ENCODE measurements around the gene MTUS2. TPM values are rescaled to one million over a fixed set of nuclear protein-coding genes. Genes with fewer than 3 reads are reported as not detected.

The MTUS2 gene
- total RNA-seq, 1 experiment from 2014 or later = 0.35 TPM

- H3K23ac ChIP-seq (ENCODE audit: insufficient read length, low read depth, low read length) = no peak overlapping the region
- no peak overlapping the region for H3K18ac ChIP-seq (ENCODE audit: insufficient read length, low read depth, low read length)
- no peak overlapping the region; the same call in 1 of the 2 replicates for H3K14ac ChIP-seq (ENCODE audit: insufficient read depth, low read length)
- H3T11ph ChIP-seq (ENCODE audit: low read length) = no peak overlapping the region
- no peak overlapping the region for H2BK5ac ChIP-seq (ENCODE audit: insufficient read length, low read length)
- H3K79me1 ChIP-seq (ENCODE audit: insufficient read depth, low read depth, low read length, poor library complexity, severe bottlenecking) = no peaks in the 10 kb centered on the region
- H2BK12ac ChIP-seq (ENCODE audit: insufficient read length, low read depth, low read length) = no peak overlapping the region
- H4K91ac ChIP-seq (ENCODE audit: insufficient read length, low read depth, low read length) = no peak overlapping the region
- no peak overlapping the region for H2BK20ac ChIP-seq (ENCODE audit: low read depth, low read length, poor library complexity, severe bottlenecking)
- no peak for TF ChIP-seq CTCF (conservative IDR thresholded peaks at IDR 0.05)
- H3K23me2 ChIP-seq (ENCODE audit: insufficient read length, low read depth, low read length, poor library complexity, severe bottlenecking) = no peaks in the 10 kb centered on the region
- Mint-ChIP-seq H3K36me3 (ENCODE audit: insufficient read depth in 1 of 3, low read depth in 3 of 3) (no peaks in the 10 kb centered on the region; a peak in 1 of 7 replicates), H3K9me3 (no peaks in the 10 kb centered on the region), H3K27ac (peak overlapping the region in 1 of 3 experiments; percentile 9; a peak in 2 of 7 replicates), H3K4me3 (no peak overlapping the region), H3K27me3 (ENCODE audit: low read depth) (no peaks in the 10 kb centered on the region), H3K4me1 (peaks cover 20 to 22% of the 10 kb centered on the region in 2 experiments)
- H3K4ac ChIP-seq (ENCODE audit: low read depth, low read length) = no peak overlapping the region
- H3K56ac ChIP-seq (ENCODE audit: insufficient read length, low read depth, low read length) = no peak overlapping the region
- DNase-seq = no peak
- H3K4me1 ChIP-seq (ENCODE audit: insufficient read depth, low read length) = peaks cover 5% of the 10 kb centered on the region; the same call in 1 of the 2 replicates
- H4K20me1 ChIP-seq (ENCODE audit: control insufficient read depth, insufficient read depth, insufficient read length) = no peaks in the 10 kb centered on the region
- H3K4me2 ChIP-seq (ENCODE audit: insufficient read depth, insufficient read length, low read length) = no peak overlapping the region
- no peak overlapping the region for H2AK5ac ChIP-seq (ENCODE audit: insufficient read length, low read length)
- H4K5ac ChIP-seq (ENCODE audit: insufficient read length, low read depth, low read length) = no peak overlapping the region
- no peak overlapping the region for H2BK15ac ChIP-seq (ENCODE audit: low read depth, low read length)
- no peak overlapping the region for H3K9ac ChIP-seq (ENCODE audit: extremely low read depth, insufficient read length, low read length)
- H4K8ac ChIP-seq (replicated peaks; ENCODE audit: insufficient read length, low read depth, low read length) = no peak overlapping the region
- H3K27me3 ChIP-seq (ENCODE audit: insufficient read depth, low read length) = no peaks in the 10 kb centered on the region
- WGBS (ENCODE audit: extremely low coverage, insufficient read length, low lambda C conversion rate) = no CpG with 5 or more reads among the region's 25 CpGs
- H3K9me3 ChIP-seq (ENCODE audit: control insufficient read depth, low read depth, low read length) = no peaks in the 10 kb centered on the region
- H3K79me2 ChIP-seq (ENCODE audit: insufficient read depth, low read length) = no peaks in the 10 kb centered on the region
- no peak overlapping the region for H3K27ac ChIP-seq (ENCODE audit: insufficient read length, low read depth, low read length)
- H2AFZ ChIP-seq (ENCODE audit: low read length) = no peak overlapping the region
- H2BK120ac ChIP-seq (ENCODE audit: low read depth, low read length, poor library complexity, severe bottlenecking) = no peak overlapping the region
These were observed 659.8 kb downstream of the MTUS2 start for GRCh38 chr13:29479716-29480492.

Measured in H9 (cell line).